Stimulated activated CD4-positive, alpha-beta T cell treated with anti-CD3 and anti-CD28 coated beads, Interleukin-1b, Interleukin-23, amount 100 ng/mL, for 4 hours (primary cell): ENCODE measurements around the gene SSX1.
"Not testable (repeated sequence)": the region's sequence is repeated elsewhere in the genome, so short reads cannot be mapped to it uniquely, and the experiment has no call there.

ENCODE experiments used
- DNase-seq, 2 donors: peaks; one replicate each; pipeline ENCODE4 v3.0.0-alpha.2; 2020; ENCODE audit warnings: low read depth in 2 of 2

SSX1 gene

GRCh38 chrX:48255062-48255796 is at the start of gene SSX1:
TSS of gene SSX1 (plus strand) at chrX:48255392. CDS start at chrX:48257242, 1,850 bp downstream.
- not testable (repeated sequence) for DNase-seq

GRCh38 chrX:48214341-48214740 is 40.9 kb upstream of the SSX1 start:
- DNase-seq, result not testable (repeated sequence)

GRCh38 chrX:48224196-48224595 is 31.0 kb upstream of the SSX1 start:
- DNase-seq, result not testable (repeated sequence)

GRCh38 chrX:48252945-48253344 is 2.2 kb upstream of the SSX1 start:
- not testable (repeated sequence) for DNase-seq

- not testable (repeated sequence) for DNase-seq
These were observed 19.2 kb downstream of the SSX1 start for GRCh38 chrX:48274365-48274764.

GRCh38 chrX:48278958-48279357 is 23.8 kb downstream of the SSX1 start:
- no peak for DNase-seq

- not testable (repeated sequence) for DNase-seq
These were observed 25.5 kb downstream of the SSX1 start for GRCh38 chrX:48280729-48281128.

- no peak for DNase-seq
These were observed 51.0 kb downstream of the SSX1 start for GRCh38 chrX:48306175-48306574.

GRCh38 chrX:48313996-48314395 is 58.8 kb downstream of the SSX1 start:
- not testable (repeated sequence) for DNase-seq
